Stimulated activated CD4-positive, alpha-beta T cell treated with anti-CD3 and anti-CD28 coated beads, Interleukin-2, amount 100 ng/mL, for 4 hours (primary cell): ENCODE measurements around the gene SHC2.

Source experiments
- DNase-seq: peaks from one replicate; pipeline ENCODE4 v3.0.0-alpha.2; 2020; ENCODE audit warnings: low read depth

SHC2 gene, protein sequence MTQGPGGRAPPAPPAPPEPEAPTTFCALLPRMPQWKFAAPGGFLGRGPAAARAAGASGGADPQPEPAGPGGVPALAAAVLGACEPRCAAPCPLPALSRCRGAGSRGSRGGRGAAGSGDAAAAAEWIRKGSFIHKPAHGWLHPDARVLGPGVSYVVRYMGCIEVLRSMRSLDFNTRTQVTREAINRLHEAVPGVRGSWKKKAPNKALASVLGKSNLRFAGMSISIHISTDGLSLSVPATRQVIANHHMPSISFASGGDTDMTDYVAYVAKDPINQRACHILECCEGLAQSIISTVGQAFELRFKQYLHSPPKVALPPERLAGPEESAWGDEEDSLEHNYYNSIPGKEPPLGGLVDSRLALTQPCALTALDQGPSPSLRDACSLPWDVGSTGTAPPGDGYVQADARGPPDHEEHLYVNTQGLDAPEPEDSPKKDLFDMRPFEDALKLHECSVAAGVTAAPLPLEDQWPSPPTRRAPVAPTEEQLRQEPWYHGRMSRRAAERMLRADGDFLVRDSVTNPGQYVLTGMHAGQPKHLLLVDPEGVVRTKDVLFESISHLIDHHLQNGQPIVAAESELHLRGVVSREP

DNA sequence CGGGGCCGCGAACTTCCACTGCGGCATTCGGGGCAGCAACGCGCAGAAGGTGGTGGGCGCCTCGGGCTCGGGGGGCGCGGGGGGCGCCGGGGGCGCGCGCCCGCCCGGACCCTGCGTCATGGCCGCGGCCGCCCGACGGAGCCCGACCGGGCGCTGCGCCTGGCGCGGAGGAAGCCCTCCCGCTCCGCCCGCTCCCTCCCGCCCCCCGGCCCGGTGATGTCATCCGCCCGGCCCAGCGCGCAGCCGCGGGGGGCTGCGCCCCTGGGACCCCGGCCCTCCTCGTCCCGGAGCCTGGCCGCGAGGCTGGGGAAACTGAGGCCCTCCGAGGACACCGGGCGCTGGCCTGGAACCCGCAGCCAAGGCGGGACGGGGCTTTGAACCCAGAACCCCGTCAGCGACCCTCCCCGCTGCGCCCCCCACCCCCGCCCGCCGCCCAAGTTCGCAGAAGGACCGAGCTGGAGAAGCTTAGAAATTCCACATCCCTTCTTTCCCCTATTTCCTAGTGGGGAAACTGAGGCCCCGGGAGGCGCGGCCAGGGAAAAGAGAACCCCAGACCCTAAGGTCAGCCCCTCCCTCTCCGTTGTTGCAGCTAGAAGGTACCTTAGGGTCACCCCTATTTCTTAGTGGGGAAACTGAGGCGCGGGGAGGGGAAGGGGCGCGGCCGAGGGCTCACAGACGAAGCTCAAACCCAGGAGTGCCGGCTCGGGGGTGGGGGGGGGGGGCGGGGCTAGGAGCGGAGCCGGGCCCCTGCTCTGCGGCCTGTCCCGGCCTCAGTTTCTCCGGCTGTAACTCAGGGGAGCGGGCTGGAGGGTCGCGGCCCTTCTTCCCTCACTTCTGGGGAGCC, at the start of gene SHC2:
Gene SHC2, minus strand, starts transcription at position 157 of the 844 bp plus-strand sequence. Its CDS starts 37 bp downstream, at position 120.
- DNase-seq = no peak

GRCh38 chr19:508204-509150, 47.6 kb upstream of the SHC2 start:
- no peak for DNase-seq

DNA sequence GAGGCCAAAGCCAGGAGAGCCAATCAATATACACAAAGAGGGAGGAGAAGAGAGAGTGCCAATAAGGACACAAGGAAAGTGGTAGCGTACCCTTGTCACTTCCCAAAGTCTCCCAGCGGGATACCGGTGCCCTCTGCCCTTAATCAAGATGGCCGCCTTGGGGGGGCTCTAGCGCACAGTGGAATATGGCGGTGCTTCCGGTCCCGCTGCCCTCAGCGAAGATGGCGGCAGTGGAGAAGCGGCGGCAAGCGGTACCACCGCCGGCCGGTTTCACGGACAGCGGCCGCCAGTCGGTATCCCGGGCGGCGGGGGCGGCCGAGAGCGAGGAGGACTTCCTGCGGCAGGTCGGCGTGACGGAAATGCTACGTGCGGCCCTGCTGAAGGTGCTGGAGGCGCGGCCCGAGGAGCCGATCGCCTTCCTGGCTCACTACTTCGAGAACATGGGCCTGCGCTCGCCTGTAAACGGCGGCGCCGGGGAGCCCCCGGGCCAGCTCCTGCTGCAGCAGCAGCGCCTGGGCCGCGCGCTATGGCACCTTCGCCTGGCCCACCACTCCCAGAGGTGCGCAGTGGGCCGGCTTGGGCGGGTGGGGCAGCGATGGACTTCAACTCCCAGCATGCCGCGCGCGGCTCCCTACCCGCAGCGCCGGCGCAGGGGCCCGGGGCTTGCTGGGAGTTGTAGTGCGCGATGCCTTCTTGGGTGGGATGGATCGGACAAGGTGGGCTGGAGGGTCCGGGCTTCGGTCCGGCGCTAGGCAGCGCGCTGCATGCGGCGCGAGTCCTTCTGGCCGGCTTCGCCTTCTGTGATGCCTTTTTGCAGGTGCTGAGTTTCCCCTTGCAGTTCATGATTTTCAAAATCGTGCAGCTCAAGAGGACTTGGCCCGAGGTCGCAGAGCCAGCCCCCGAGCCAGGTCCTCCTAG, 46.7 kb upstream of the SHC2 start, which contains the start of gene TPGS1:
Gene TPGS1, plus strand, starts transcription at position 212 of the 918 bp plus-strand sequence. Its CDS starts 10 bp downstream, at position 222.
- peak; percentile 81 for DNase-seq

- DNase-seq = peak; percentile 90
These were observed 45.8 kb upstream of the SHC2 start for GRCh38 chr19:506404-507285.

- no peak for DNase-seq
These were observed 43.8 kb upstream of the SHC2 start for GRCh38 chr19:504616-505015.

- no peak for DNase-seq
These were observed 40.8 kb upstream of the SHC2 start for GRCh38 chr19:501646-502045.

DNA sequence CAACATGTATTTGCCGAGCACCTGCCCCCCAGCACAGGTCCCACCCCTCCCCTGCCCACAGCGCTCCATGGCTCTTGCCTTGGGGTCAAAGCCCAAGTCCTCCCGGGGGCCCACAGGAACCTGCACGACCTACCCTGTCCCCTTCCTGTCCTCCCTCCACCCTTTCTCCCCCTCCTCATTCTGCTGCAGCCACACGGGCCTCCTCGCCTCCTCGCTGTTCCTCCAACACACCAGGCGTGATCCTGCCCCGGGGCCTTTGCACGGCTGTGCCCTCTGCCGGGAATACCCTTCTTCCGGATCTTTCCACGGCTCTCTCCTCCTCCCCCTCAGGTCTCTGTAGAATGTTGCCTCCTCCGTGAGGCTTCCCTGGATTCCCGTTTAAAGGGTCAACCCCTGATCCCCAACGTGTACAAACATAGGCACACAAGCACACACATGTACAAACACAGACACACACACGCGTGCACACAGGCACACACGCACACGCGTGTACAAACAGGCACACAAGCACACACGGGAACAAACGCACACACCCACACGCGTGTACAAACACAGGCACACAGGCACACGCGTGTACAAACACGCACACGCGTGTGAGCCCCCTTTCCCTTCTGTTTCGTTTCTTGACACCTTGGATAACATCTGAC, 38.3 kb upstream of the SHC2 start:
- DNase-seq = no peak

GRCh38 chr19:498511-498891, 37.7 kb upstream of the SHC2 start:
- no peak for DNase-seq

DNA sequence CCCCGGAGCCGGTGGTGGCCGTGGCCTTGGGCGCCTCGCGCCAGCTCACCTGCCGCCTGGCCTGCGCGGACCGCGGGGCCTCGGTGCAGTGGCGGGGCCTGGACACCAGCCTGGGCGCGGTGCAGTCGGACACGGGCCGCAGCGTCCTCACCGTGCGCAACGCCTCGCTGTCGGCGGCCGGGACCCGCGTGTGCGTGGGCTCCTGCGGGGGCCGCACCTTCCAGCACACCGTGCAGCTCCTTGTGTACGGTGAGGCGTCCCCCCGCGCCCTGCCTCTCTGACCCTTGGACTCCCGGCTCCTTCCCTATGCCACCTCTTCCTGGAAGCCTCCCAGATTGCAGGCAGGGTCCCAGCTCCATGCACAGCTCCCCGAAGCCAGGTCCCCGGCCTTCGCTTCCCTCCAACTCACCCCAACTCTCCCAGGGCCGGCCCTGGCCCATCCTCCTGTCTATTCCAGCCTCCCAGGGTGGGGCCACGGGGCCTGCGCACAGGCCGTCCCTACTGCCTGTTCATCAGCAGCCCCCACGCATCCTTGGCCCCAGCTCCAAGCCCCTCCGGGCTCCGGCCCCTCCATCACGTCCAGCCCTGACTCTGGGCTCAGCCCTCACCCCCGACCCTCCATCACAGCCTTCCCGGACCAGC, 37.2 kb upstream of the SHC2 start:
- DNase-seq = no peak

- DNase-seq = no peak
These were observed 36.6 kb upstream of the SHC2 start for GRCh38 chr19:497491-497868.

GRCh38 chr19:496986-497385, 36.2 kb upstream of the SHC2 start:
- no peak for DNase-seq

DNA sequence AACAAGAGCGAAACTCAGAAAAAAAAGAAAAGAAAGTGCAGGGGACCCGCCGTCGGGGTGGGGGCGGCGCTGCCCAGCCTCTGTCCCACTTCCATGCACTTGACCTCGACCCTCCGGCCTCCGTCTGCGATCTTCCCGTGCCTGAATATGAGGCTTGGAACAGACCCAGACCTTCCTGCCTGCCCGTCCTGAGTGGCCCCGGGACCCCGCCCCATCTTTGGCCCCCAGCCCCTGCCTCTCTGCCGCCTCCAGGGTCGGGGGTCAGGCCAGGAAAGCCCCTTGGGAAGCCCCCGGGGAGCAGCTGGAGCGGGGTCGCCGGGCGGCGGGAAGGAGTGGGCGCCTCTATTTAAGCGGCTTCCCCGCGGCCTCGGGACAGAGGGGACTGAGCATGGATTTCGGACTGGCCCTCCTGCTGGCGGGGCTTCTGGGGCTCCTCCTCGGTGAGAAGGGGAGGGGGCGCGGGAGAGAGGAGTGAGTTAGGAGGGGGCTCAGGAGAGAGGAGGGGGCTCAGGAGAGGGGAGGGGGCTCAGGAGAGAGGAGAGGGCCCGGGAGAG, 35.4 kb upstream of the SHC2 start, which contains the start of gene MADCAM1:
Gene MADCAM1, plus strand, starts transcription at position 375 of the 554 bp plus-strand sequence. Its CDS starts 14 bp downstream, at position 389.
- no peak for DNase-seq

GRCh38 chr19:495402-496111, 34.7 kb upstream of the SHC2 start:
- DNase-seq = no peak

GRCh38 chr19:495081-495401, 34.2 kb upstream of the SHC2 start:
- DNase-seq = no peak

DNA sequence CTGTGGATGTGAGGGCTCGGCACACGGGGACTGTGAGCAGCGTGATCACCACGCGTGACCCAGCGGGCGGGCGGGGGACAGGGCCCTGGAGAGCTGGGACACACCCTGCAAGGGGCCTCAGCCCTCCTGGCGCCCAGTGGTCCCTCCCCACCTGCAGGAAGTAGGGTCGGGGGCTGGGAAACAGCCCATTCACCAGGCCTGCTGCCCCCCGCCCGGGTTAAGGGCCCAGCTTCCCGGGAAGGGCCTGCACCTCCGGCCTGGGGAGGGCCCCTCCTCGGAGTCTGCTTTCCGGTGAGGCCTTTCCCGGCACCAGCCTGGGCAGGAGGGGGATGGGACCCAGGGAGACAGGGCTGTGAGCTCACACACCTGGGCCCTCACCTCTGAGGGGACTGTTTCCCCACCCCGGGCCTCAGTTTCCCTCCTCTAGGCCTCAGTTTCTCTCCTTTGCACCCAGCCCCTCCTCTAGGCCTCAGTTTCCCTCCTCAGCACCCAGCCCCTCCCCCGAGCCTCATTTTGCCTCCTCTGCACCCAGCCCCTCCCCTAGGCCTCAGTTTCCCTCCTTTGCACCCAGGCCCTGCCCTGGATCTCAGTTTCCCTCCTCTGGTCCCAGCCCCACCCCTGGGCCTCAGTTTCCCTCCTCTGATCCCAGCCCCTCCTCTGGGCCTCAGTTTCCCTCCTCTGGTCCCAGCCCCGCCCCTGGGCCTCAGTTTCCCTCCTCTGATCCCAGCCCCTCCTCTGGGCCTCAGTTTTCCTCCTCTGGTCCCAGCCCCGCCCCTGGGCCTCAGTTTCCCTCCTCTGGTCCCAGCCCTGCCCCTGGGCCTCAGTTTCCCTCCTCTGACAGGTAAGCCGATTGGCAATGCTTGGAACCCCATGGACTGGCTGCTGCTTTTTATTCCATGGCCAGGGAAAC, 33.6 kb upstream of the SHC2 start:
- DNase-seq = no peak

DNA sequence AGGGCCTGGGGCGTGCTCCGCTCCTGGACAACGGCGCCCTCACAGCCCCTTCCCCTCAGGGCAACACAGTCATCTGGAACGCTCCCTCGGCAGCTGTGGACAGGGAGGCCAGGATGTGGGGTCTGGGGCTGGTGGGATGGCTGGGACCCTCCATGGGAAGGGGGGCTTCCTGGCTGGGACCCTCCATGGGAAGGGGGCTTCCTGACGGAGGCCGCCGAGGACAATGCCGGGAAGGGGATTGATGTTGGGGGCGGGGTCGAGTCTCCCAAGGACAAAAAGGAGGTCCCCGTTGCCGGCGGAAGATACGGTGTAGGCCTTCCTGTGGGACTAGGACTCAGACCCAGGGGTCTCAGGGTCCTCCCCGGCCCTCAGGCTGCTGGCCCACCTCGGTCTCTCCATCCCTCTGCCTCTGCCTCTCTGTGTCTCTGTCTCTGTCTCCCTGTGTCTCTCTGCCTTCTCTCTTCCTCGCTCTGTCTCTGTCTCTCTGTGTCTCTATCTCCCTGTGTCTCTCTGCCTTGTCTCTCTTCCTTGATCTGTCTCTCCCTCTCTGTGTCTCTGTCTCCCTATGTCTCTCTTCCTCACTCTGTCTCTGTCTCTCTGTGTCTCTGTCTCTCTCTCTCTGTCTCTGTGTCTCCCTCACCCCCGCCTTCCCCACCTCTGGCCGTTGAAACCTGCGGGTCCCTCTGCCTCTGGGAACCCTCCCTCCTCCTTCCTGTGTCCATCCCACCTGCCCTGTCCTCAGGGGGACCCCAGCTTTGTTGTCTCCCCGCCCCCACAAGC, 32.7 kb upstream of the SHC2 start:
- no peak for DNase-seq
